WTC11 (cell line): Measurements from ENCODE around the gene PTPN12.

Source experiments
- ESRRA ChIP-seq: sonication (generic); formaldehyde crosslinking; IDR thresholded peaks from 2 replicates; pipeline ENCODE4 v1.8.1; 2022; ENCODE audit warnings: mild to moderate bottlenecking, missing genetic modification reagents, borderline replicate concordance
- FOXJ3 ChIP-seq: sonication (generic); formaldehyde crosslinking; IDR thresholded peaks from 2 replicates; pipeline ENCODE4 v1.9.0; 2021; ENCODE audit warnings: missing genetic modification reagents, mild to moderate bottlenecking, borderline replicate concordance
- TEAD4 ChIP-seq: sonication (generic); formaldehyde crosslinking; IDR thresholded peaks from 2 replicates; pipeline ENCODE4 v1.8.0; 2022; ENCODE audit warnings: mild to moderate bottlenecking, missing genetic modification reagents
- ZNF219 ChIP-seq: sonication (generic); formaldehyde crosslinking; IDR thresholded peaks from 2 replicates; pipeline ENCODE4 v1.8.0; 2023; ENCODE audit warnings: missing genetic modification reagents, mild to moderate bottlenecking, borderline replicate concordance
- TF ChIP-seq, protein P1 (sequence below): sonication (generic); formaldehyde crosslinking; IDR thresholded peaks from 2 replicates; pipeline ENCODE4 v1.8.0; 2022; ENCODE audit warnings: mild to moderate bottlenecking, missing genetic modification reagents

DNA sequence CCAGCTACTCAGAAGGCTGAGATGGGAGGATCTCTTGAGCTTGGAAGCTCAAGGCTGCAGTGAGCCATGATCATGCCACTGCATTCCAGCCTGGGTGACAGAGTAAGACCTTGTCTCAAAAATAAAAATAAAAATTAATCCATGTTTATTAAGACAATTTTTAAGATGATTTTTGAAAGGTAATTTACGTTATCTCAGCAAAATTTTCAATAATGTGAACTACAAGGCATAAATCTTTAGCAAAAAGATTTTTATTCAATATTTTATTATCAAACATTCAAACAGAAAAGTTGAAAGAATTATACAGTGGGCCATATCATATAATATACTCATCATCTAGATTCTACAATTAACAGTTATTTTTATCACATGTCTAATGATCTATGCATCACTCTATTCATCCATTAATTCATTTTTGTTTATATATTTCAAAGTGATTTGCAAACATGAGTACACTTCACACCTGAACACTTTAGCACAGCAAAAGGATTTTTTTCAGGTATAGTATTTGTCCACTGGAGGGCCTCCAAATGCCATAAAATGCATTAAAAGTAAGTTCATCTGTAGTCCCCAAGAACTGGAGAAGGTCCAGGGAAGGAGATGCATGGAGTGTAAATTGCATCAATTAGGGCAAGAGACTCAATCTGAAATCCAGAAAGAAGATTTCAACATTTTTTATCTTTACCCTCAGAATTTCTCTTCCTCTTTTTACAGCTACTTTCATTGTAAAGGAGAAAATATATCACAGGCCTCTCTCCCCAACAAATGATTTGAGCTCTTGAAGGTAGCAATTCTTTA lies 120.5 kb downstream of the PTPN12 start:
- TF ChIP-seq TEAD4 (no peak), ZNF219 (CRISPR knock-in tag) (no peak), FOXJ3 (CRISPR knock-in tag) (no peak), ESRRA (no peak)
- TF ChIP-seq, protein P1, sequence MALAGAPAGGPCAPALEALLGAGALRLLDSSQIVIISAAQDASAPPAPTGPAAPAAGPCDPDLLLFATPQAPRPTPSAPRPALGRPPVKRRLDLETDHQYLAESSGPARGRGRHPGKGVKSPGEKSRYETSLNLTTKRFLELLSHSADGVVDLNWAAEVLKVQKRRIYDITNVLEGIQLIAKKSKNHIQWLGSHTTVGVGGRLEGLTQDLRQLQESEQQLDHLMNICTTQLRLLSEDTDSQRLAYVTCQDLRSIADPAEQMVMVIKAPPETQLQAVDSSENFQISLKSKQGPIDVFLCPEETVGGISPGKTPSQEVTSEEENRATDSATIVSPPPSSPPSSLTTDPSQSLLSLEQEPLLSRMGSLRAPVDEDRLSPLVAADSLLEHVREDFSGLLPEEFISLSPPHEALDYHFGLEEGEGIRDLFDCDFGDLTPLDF (CRISPR knock-in tag): no peak
